Kidney (tissue), 14 donors: ENCODE results near the gene ARHGAP42. TPM values are rescaled to one million over a fixed set of nuclear protein-coding genes. Genes with fewer than 3 reads are reported as not detected.

Source experiments
- DNase-seq, 5 donors: peaks; one replicate each; pipeline ENCODE4 v3.0.0-alpha.2; 2013 to 2020
- FAIRE-seq: peaks from 2 replicates; lab custom pipeline; 2012; peaks lifted over from hg19 to GRCh38; lab: Jason Lieb, UNC
- H3K27ac ChIP-seq, 2 donors: one replicate each; pipeline ENCODE4 v1.7.0; 2013; ENCODE audit warnings: low read depth in 2 of 2, low read length in 2 of 2, inconsistent platforms in 1 of 2
- H3K27me3 ChIP-seq: one replicate; pipeline ENCODE4 v1.7.1; 2013; ENCODE audit warnings: low read length, inconsistent platforms; ENCODE audit not compliant: control insufficient read depth, insufficient read depth
- H3K36me3 ChIP-seq, 3 donors: one replicate each; pipeline versions ENCODE4 v1.7.0 to v1.7.1; 2013; ENCODE audit warnings: low read length in 3 of 3, control low read depth in 1 of 3, inconsistent platforms in 1 of 3; ENCODE audit not compliant: insufficient read depth in 3 of 3, control insufficient read depth in 2 of 3
- H3K4me1 ChIP-seq, 3 donors: one replicate each; pipeline versions ENCODE4 v1.7.0 to v1.7.1; 2013; ENCODE audit warnings: low read length in 3 of 3, inconsistent platforms in 1 of 3, low read depth in 1 of 3; ENCODE audit not compliant: control insufficient read depth in 2 of 3, insufficient read depth in 2 of 3
- H3K4me3 ChIP-seq, 3 donors: one replicate each; pipeline versions ENCODE4 v1.7.0 to v1.8.1; 2013; ENCODE audit warnings: low read length in 3 of 3, control low read depth in 1 of 3, inconsistent platforms in 1 of 3
- H3K9ac ChIP-seq, 3 donors: one replicate each; pipeline versions ENCODE4 v1.7.0 to v1.7.1; 2013; ENCODE audit warnings: low read length in 3 of 3, control low read depth in 1 of 3, inconsistent platforms in 1 of 3
- H3K9me3 ChIP-seq, 3 donors: one replicate each; pipeline versions ENCODE4 v1.7.0 to v1.7.1; 2013; ENCODE audit warnings: low read length in 3 of 3, control low read depth in 1 of 3, inconsistent platforms in 1 of 3; ENCODE audit not compliant: control insufficient read depth in 2 of 3, insufficient read depth in 1 of 3
- intact Hi-C: fragments of 100-400 bp; cut with DNase I; formaldehyde crosslinking; loops from one replicate; pipeline ENCODE4 v1.11.1; 2022
- polyA plus RNA-seq: library from polyadenylated mRNA; stranded (reverse); fragments of 350-450 nt; fragmentation: Illumina TruSeq; extraction: RNeasy Lipid Tissue Mini Kit (QIAGEN cat#74804); gene quantifications from one replicate; pipeline ENCODE4 v1.2.3, GENCODE V29; 2014; ENCODE audit warnings: low read depth, low replicate concordance; ENCODE audit not compliant: insufficient read depth
- total RNA-seq: library from RNA; stranded (reverse); fragmentation: NEBNext Ultra II Directional; extraction: Animal tissue kit (Norgen Biotek cat#: 25700); gene quantifications from one replicate; pipeline ENCODE4 v1.2.1, GENCODE V29; 2021
- TF ChIP-seq, protein P1 (sequence below): IDR thresholded peaks from 3 replicates; pipeline ENCODE4 v1.5.1; 2012; ENCODE audit warnings: mild to moderate bottlenecking, moderate library complexity, borderline replicate concordance; ENCODE audit not compliant: insufficient read depth; ENCODE audit errors: extremely low read depth
- donor health status: control.
- donor health status: control.
- donor health status: control.
- donor health status: control.
- donor health status: control.
- donor health status: DM: yes; HTN: yes; CAD: no.
- donor health status: Normal renal cell carcinoma (clear cell type).

ARHGAP42 gene
- total and polyA plus RNA-seq, 2 donors from 2014 or later = 4.2 to 18.9 TPM

DNA sequence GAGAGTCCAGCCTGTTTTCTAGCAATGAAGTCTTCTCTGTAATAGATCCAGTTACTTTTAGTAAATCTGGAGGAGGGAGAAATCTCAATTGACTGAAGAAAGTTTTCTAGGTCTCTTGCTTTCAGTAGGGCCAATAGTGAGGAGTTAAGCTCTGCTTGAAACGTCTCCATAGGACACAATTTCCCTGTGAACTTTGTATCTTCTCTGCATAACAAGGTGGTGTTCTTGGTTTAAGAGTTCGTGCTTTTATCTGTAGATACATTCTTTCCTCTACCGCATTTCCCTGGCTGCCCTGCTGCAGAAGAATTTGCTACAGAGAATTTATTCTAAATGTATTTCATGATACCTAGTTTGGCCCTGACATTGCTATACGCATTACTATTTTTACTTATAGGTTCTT is 183.1 kb downstream of the ARHGAP42 start:
- DNase-seq (no peak), FAIRE-seq (no peak)
- H3K4me1 ChIP-seq = no peaks in the 10 kb centered on the region
- no peak overlapping the region for H3K4me3 ChIP-seq
- TF ChIP-seq, protein P1, sequence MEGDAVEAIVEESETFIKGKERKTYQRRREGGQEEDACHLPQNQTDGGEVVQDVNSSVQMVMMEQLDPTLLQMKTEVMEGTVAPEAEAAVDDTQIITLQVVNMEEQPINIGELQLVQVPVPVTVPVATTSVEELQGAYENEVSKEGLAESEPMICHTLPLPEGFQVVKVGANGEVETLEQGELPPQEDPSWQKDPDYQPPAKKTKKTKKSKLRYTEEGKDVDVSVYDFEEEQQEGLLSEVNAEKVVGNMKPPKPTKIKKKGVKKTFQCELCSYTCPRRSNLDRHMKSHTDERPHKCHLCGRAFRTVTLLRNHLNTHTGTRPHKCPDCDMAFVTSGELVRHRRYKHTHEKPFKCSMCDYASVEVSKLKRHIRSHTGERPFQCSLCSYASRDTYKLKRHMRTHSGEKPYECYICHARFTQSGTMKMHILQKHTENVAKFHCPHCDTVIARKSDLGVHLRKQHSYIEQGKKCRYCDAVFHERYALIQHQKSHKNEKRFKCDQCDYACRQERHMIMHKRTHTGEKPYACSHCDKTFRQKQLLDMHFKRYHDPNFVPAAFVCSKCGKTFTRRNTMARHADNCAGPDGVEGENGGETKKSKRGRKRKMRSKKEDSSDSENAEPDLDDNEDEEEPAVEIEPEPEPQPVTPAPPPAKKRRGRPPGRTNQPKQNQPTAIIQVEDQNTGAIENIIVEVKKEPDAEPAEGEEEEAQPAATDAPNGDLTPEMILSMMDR = no peak
- no peaks in the 10 kb centered on the region for H3K27me3 ChIP-seq
- no peaks in the 10 kb centered on the region for H3K36me3 ChIP-seq
- intact Hi-C loops = no loop called here
- H3K9me3 ChIP-seq = no peaks in the 10 kb centered on the region
- no peak overlapping the region for H3K27ac ChIP-seq
- H3K9ac ChIP-seq = no peak overlapping the region

DNA sequence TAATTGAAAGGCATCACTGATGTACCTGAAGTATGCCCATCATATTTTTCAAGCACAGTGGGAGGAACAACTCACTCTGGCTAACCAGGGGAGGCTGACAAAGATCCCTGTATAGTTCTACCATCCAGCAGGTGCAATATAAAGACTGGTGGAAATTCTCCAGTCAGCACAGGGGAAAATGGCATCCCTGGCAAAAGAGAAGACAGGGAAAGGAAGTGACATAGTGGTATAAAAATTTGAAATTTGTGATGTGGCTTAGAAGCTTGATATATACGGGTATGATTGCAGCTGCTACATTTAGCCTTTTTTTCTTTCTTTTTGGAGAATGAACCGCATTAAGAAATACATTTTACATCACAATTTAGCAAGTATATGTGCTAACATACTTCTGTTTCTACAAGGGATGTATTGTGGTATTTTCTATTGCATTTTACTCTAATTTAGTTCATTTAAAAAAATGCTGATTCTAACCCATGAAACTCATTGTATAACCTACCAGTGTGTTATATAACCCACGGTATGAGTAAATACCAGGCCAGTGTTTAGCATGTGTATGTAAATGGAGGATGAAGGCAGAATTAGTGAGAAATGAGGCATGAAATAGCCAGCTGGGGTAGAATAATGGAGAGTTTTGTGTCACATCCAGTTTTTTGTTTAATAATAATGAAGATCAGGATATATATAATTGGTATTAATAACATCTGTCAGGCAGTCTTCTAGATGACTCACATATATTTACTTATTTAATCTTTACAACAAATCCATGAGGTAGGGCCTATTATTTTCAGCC is 186.1 kb downstream of the ARHGAP42 start:
- H3K4me3 ChIP-seq = no peak overlapping the region
- no peaks in the 10 kb centered on the region for H3K9me3 ChIP-seq
- no peaks in the 10 kb centered on the region for H3K27me3 ChIP-seq
- no peak overlapping the region for H3K27ac ChIP-seq
- no peak overlapping the region for H3K9ac ChIP-seq
- TF ChIP-seq, protein P1 = no peak
- DNase-seq (no peak), FAIRE-seq (no peak)
- intact Hi-C loops = no loop called here
- no peaks in the 10 kb centered on the region for H3K36me3 ChIP-seq
- no peaks in the 10 kb centered on the region for H3K4me1 ChIP-seq

DNA sequence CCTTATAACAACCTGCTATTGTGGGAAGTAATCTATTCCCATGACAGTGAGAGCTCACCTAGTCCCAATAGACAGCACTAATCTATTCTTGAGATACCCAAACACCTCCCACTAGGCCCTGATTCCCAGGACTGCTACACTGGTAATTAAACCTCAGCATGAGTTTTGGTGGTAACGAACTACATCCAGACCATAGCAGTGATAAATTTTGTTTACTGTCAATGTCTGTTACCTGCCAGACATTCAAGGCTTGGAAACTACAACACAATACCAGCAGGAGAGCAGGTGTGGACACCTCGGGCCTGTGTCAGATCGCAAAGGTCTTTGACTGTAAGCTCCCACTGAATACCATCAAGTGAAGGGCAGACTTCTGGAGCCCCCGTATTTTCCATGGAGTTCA is 187.1 kb downstream of the ARHGAP42 start:
- no peaks in the 10 kb centered on the region for H3K4me1 ChIP-seq
- H3K27me3 ChIP-seq = no peaks in the 10 kb centered on the region
- no peaks in the 10 kb centered on the region for H3K36me3 ChIP-seq
- no peak overlapping the region for H3K9ac ChIP-seq
- TF ChIP-seq, protein P1 = no peak
- no peak for FAIRE-seq
- H3K27ac ChIP-seq = no peak overlapping the region
- H3K4me3 ChIP-seq = no peak overlapping the region
- no peaks in the 10 kb centered on the region for H3K9me3 ChIP-seq
- intact Hi-C loops = no loop called here
- no peak for DNase-seq
